Natural killer cell treated with Interleukin-12 subunit alpha and Interleukin-12 subunit beta and Interleukin-15 and Interleukin-18, amount 100 ng/mL, for 72 hours (primary cell): Measurements from ENCODE around the gene TSPAN2. TPM values are rescaled to one million over a fixed set of nuclear protein-coding genes. Genes with fewer than 3 reads are reported as not detected.

Source experiments
- ATAC-seq, 2 donors: fragments of 150-1000 bp; cut with Tn5 transposase in 1 of 2; sonication (Bioruptor Pico), chemical (Tn5 transposase) in 1 of 2; 2 replicates each; pipeline ENCODE4 v1.10.0; 2021
- DNase-seq: peaks from one replicate; pipeline ENCODE4 v3.0.0; 2022; ENCODE audit warnings: low spot score
- H3K27ac Mint-ChIP-seq, 2 donors: 1 replicate in 1 of 2; 2 replicates in 1 of 2; pipeline ENCODE4 v1.8.0; 2022; ENCODE audit warnings: mixed read lengths in 2 of 2, mild to moderate bottlenecking in 1 of 2, moderate library complexity in 1 of 2
- H3K27me3 Mint-ChIP-seq, 2 donors: 1 replicate in 1 of 2; 2 replicates in 1 of 2; pipeline ENCODE4 v1.8.0; 2022; ENCODE audit warnings: mixed read lengths in 2 of 2
- H3K36me3 Mint-ChIP-seq: one replicate; pipeline ENCODE4 v1.8.0; 2022; ENCODE audit warnings: mixed read lengths
- H3K4me1 Mint-ChIP-seq, 2 donors: 1 replicate in 1 of 2; 2 replicates in 1 of 2; pipeline ENCODE4 v1.8.0; 2022; ENCODE audit warnings: low read depth in 2 of 2, mixed read lengths in 2 of 2, mild to moderate bottlenecking in 1 of 2
- H3K4me3 Mint-ChIP-seq: one replicate; pipeline ENCODE4 v1.8.0; 2022; ENCODE audit warnings: mixed read lengths
- H3K9me3 Mint-ChIP-seq: 2 replicates; pipeline ENCODE4 v1.8.0; 2022; ENCODE audit warnings: mixed read lengths
- total RNA-seq, 2 donors: library from RNA; stranded (reverse); gene quantifications; one replicate each; pipeline ENCODE4 v1.2.3, GENCODE V29; 2022

The TSPAN2 gene
- total RNA-seq, 2 donors from 2014 or later, result 2.9 to 9.2 TPM

GRCh38 chr1:115098979-115099692 lies 9.8 kb upstream of the TSPAN2 start:
- H3K27me3 Mint-ChIP-seq, result no peaks in the 10 kb centered on the region
- peak; percentile 77 for DNase-seq

DNA sequence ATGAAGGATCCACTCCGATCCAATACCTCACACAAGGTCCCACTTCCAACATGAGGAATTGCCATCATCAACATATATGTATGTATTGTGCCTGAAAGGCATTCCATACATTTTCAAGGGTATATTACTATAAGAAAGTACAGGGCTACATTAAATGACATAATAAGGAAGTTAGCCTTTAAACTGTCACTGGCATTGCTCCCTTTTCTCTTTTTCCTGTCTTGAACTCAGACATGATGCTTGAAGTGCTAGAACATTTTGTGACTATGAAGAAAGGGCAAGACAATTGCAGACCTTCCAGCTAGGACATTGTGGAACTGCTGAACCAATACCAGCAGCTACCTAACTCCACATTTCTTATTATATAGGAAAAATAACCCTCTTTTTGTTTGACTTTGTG lies 2.9 kb upstream of the TSPAN2 start:
- peaks cover 44 to 59% of the 10 kb centered on the region in 2 donors for H3K4me1 Mint-ChIP-seq
- ATAC-seq (no peak), DNase-seq (no peak)
- no peaks in the 10 kb centered on the region for H3K27me3 Mint-ChIP-seq
- H3K27ac Mint-ChIP-seq, result peak overlapping the region in 1 of 2 donors; percentile 45
- no peaks in the 10 kb centered on the region for H3K36me3 Mint-ChIP-seq
- peaks cover 4% of the 10 kb centered on the region for H3K9me3 Mint-ChIP-seq
- H3K4me3 Mint-ChIP-seq, result no peak overlapping the region

More at GRCh38 chr1:115098979-115099692, 9.8 kb upstream of the TSPAN2 start:
- Mint-ChIP-seq H3K27ac (peak overlapping the region; percentile 96 to 98), H3K4me3 (peak overlapping the region; percentile 94), H3K36me3 (no peaks in the 10 kb centered on the region), H3K4me1 (peaks cover 37 to 47% of the 10 kb centered on the region in 2 donors), H3K9me3 (no peaks in the 10 kb centered on the region)
- ATAC-seq, result peak; percentile 84 to 86

GRCh38 chr1:115091572-115091971 lies 2.3 kb upstream of the TSPAN2 start:
- DNase-seq (no peak), ATAC-seq (no peak)
- peak overlapping the region; percentile 25 for H3K4me3 Mint-ChIP-seq
- peaks cover 4% of the 10 kb centered on the region for H3K9me3 Mint-ChIP-seq
- peak overlapping the region; percentile 45 to 79 for H3K27ac Mint-ChIP-seq
- no peaks in the 10 kb centered on the region for H3K27me3 Mint-ChIP-seq
- peaks cover 43 to 58% of the 10 kb centered on the region in 2 donors for H3K4me1 Mint-ChIP-seq
- H3K36me3 Mint-ChIP-seq, result no peaks in the 10 kb centered on the region

- Mint-ChIP-seq H3K4me1 (peaks cover 42 to 58% of the 10 kb centered on the region in 2 donors), H3K27me3 (no peaks in the 10 kb centered on the region), H3K4me3 (peak overlapping the region; percentile 77), H3K9me3 (peaks cover 4% of the 10 kb centered on the region), H3K36me3 (no peaks in the 10 kb centered on the region), H3K27ac (peak overlapping the region in 1 of 2 donors; percentile 79)
- DNase-seq (no peak), ATAC-seq (no peak)
Observed at GRCh38 chr1:115090956-115091355, 1.7 kb upstream of the TSPAN2 start.

DNA sequence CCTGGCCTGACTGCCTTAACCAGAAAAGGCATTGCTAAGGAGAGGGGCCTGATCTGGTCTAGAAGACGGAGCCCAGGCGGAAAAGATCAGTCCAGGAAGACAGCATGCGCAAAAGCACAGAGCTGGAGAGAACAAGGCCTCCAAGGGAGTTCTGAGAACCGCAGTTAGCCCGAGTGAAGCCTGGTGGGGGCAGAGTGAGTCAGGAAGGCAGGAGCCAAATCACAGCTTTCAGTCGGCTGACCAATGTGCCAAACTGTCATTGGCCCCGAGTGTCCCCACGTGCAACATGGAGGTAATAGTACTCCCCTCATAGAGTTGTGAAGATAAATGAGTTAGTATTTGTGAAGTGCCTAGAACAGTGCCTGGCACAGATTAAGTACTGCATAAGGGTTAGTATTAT lies 1.2 kb upstream of the TSPAN2 start:
- ATAC-seq (no peak), DNase-seq (no peak)
- H3K4me1 Mint-ChIP-seq, result peaks cover 44 to 59% of the 10 kb centered on the region in 2 donors
- H3K9me3 Mint-ChIP-seq, result peaks cover 4% of the 10 kb centered on the region
- peak overlapping the region; percentile 63 to 79 for H3K27ac Mint-ChIP-seq
- H3K4me3 Mint-ChIP-seq, result peak overlapping the region; percentile 77
- no peaks in the 10 kb centered on the region for H3K27me3 Mint-ChIP-seq
- no peaks in the 10 kb centered on the region for H3K36me3 Mint-ChIP-seq

DNA sequence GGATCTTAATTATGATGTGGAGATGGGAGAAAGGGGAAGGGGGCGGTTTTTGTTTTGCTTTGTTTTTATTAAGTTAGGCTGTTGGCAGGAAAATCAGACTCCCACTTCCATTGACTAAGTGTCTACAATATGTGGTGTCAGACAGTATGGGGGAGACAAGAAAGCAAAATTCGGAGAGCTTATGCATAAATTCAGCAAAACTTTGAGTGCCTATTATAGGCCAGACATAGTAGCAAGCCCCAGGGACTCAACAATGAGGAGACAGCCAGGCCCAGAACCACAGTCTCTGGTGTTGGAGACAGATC lies 835 bp upstream of the TSPAN2 start:
- DNase-seq, result no peak
- Mint-ChIP-seq H3K27ac (peak overlapping the region; percentile 63 to 79), H3K4me3 (peak overlapping the region; percentile 77), H3K27me3 (no peaks in the 10 kb centered on the region), H3K4me1 (peaks cover 46 to 59% of the 10 kb centered on the region in 2 donors), H3K9me3 (peaks cover 4% of the 10 kb centered on the region), H3K36me3 (no peaks in the 10 kb centered on the region)
- no peak for ATAC-seq

DNA sequence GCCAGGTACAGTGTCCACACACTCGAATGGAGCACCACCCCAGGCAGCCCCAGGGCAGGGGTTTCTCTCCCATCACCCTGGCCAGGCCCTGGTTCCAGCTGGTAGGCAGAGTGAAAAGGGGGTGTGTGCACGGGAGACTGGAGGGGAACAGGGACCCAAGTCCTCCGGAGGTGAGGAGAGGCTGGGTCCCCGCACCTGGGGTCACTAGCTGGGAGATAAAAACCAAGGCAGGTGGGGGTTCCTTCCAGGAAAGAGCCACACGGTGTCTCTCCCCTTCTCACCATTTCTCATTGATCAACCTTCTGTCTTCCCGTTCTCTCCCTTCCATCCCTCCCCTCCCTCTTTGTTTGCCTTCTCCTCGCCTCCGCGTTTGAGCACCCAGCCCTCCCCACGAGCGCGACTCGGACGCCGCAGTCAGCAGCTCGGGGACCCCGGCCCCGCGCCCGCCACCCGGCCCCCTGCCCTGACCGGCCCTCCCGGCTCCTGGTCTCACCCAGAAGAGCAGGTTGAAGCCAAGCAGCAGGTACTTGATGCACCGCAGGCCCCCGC lies 358 bp downstream of the TSPAN2 start:
- DNase-seq, result no peak
- Mint-ChIP-seq H3K36me3 (no peaks in the 10 kb centered on the region), H3K9me3 (peaks cover 4% of the 10 kb centered on the region), H3K4me3 (peak overlapping the region; percentile 76), H3K4me1 (peaks cover 53 to 67% of the 10 kb centered on the region in 2 donors), H3K27me3 (no peaks in the 10 kb centered on the region), H3K27ac (peak overlapping the region in 1 of 2 donors; percentile 39)
- no peak for ATAC-seq

- ATAC-seq (no peak), DNase-seq (no peak)
- Mint-ChIP-seq H3K27me3 (no peaks in the 10 kb centered on the region), H3K36me3 (no peaks in the 10 kb centered on the region), H3K4me1 (peaks cover 53 to 67% of the 10 kb centered on the region in 2 donors), H3K9me3 (peaks cover 4% of the 10 kb centered on the region), H3K4me3 (peak overlapping the region; percentile 76), H3K27ac (peak overlapping the region in 1 of 2 donors; percentile 39)
Observed at GRCh38 chr1:115088115-115088778, 1.1 kb downstream of the TSPAN2 start.

- Mint-ChIP-seq H3K27me3 (no peaks in the 10 kb centered on the region), H3K4me3 (peak overlapping the region; percentile 78), H3K27ac (peak overlapping the region; percentile 48 to 62), H3K36me3 (no peaks in the 10 kb centered on the region), H3K9me3 (no peaks in the 10 kb centered on the region), H3K4me1 (peaks cover 51 to 64% of the 10 kb centered on the region in 2 donors)
- peak; percentile 61 to 65 for ATAC-seq
- no peak for DNase-seq
Observed at GRCh38 chr1:115086176-115086830, 3.0 kb downstream of the TSPAN2 start.

- Mint-ChIP-seq H3K4me1 (peaks cover 40 to 53% of the 10 kb centered on the region in 2 donors), H3K27ac (peak overlapping the region; percentile 76 to 79)
Observed at GRCh38 chr1:115084902-115085511, 4.3 kb downstream of the TSPAN2 start.

DNA sequence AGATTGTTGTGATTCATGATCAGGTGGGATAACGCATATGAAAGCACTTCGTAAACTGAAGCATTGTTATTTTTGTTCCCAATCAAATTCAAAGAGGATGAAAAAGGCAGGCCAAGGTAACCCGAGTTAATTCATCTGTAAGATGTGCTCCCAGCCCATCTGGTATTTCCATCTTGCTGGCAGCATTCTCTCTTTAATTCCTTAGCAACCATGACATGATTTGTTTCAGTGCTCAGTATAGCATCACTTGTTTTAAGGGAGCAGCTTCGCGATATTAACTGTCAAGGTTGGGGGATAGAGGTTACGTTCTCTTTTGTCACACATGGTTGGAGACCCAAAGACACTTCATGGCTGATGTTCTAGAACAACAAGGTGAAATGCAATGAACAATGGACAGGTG lies 6.4 kb downstream of the TSPAN2 start:
- no peaks in the 10 kb centered on the region for H3K27me3 Mint-ChIP-seq

More at GRCh38 chr1:115084902-115085511, 4.3 kb downstream of the TSPAN2 start:
- no peak for DNase-seq
- no peak for ATAC-seq
- no peaks in the 10 kb centered on the region for H3K36me3 Mint-ChIP-seq
- H3K9me3 Mint-ChIP-seq, result no peaks in the 10 kb centered on the region
- peak overlapping the region; percentile 86 for H3K4me3 Mint-ChIP-seq
- H3K27me3 Mint-ChIP-seq, result no peaks in the 10 kb centered on the region

GRCh38 chr1:115078708-115079107 lies 10.6 kb downstream of the TSPAN2 start:
- H3K4me3 Mint-ChIP-seq, result no peak overlapping the region
- no peaks in the 10 kb centered on the region for H3K9me3 Mint-ChIP-seq
- H3K36me3 Mint-ChIP-seq, result no peaks in the 10 kb centered on the region
- H3K4me1 Mint-ChIP-seq, result peaks cover 18 to 22% of the 10 kb centered on the region in 2 donors
- no peaks in the 10 kb centered on the region for H3K27me3 Mint-ChIP-seq
- ATAC-seq (no peak), DNase-seq (no peak)
- H3K27ac Mint-ChIP-seq, result no peak overlapping the region

More for the DNA sequence above, 6.4 kb downstream of the TSPAN2 start:
- no peak for ATAC-seq
- no peak overlapping the region for H3K4me3 Mint-ChIP-seq
- H3K9me3 Mint-ChIP-seq, result no peaks in the 10 kb centered on the region
- H3K36me3 Mint-ChIP-seq, result no peaks in the 10 kb centered on the region
- no peak for DNase-seq
- peaks cover 32 to 40% of the 10 kb centered on the region in 2 donors for H3K4me1 Mint-ChIP-seq
- no peak overlapping the region for H3K27ac Mint-ChIP-seq

- ATAC-seq, result no peak
Observed at GRCh38 chr1:115077984-115078330, 11.3 kb downstream of the TSPAN2 start.

More at GRCh38 chr1:115077984-115078330, 11.3 kb downstream of the TSPAN2 start:
- H3K4me1 Mint-ChIP-seq, result peaks cover 23 to 26% of the 10 kb centered on the region in 2 donors
- DNase-seq, result no peak
- no peak overlapping the region for H3K4me3 Mint-ChIP-seq
- H3K27ac Mint-ChIP-seq, result no peak overlapping the region
- H3K36me3 Mint-ChIP-seq, result no peaks in the 10 kb centered on the region
- H3K27me3 Mint-ChIP-seq, result no peaks in the 10 kb centered on the region
- no peaks in the 10 kb centered on the region for H3K9me3 Mint-ChIP-seq
